NB4 (cell line): ENCODE measurements around the gene SCN8A.

ENCODE experiments used
- CTCF ChIP-seq: IDR thresholded peaks from one replicate; pipeline ENCODE4 v1.5.1; 2012; ENCODE audit warnings: low read depth, low read length
- POLR2A ChIP-seq: IDR thresholded peaks from 2 replicates; pipeline ENCODE4 v1.6.1; 2011; ENCODE audit warnings: mild to moderate bottlenecking; ENCODE audit not compliant: insufficient read length; ENCODE audit errors: extremely low read depth

GRCh38 chr12:51667269-51667668, 76.2 kb downstream of the SCN8A start:
- no peak for TF ChIP-seq POLR2A
- TF ChIP-seq CTCF: no peak
